ENCODE data around the gene SENP7.
"Not testable (repeated sequence)": the region's sequence is repeated elsewhere in the genome, so short reads cannot be mapped to it uniquely, and the experiment has no call there.

GRCh38 chr3:101551359-101552081, 38.5 kb upstream of the SENP7 start:
- not testable (repeated sequence) for TF ChIP-seq POLR2A (IDR thresholded peaks at IDR 0.05; ENCODE audit: low read length); GATA1 (IDR thresholded peaks at IDR 0.05; ENCODE audit: low read depth, low read length)
